Mucosa of rectum (tissue), 2 donors: Measurements from ENCODE around the gene SLC10A2.
"Not testable (repeated sequence)": the region's sequence is repeated elsewhere in the genome, so short reads cannot be mapped to it uniquely, and the experiment has no call there.

Experiments
- H3K27ac ChIP-seq, 2 donors: one replicate each; pipeline ENCODE4 v1.7.0; 2013; ENCODE audit warnings: inconsistent platforms in 2 of 2, low read depth in 2 of 2, low read length in 2 of 2
- H3K27me3 ChIP-seq, 2 donors: one replicate each; pipeline ENCODE4 v1.7.0; 2013; ENCODE audit warnings: low read length in 2 of 2; ENCODE audit not compliant: control insufficient read depth in 2 of 2, insufficient read depth in 2 of 2
- H3K36me3 ChIP-seq, 2 donors: one replicate each; pipeline ENCODE4 v1.7.0; 2013; ENCODE audit warnings: low read length in 2 of 2; ENCODE audit not compliant: control insufficient read depth in 2 of 2, insufficient read depth in 2 of 2
- H3K4me1 ChIP-seq, 2 donors: one replicate each; pipeline ENCODE4 v1.7.0; 2013; ENCODE audit warnings: low read length in 2 of 2, mild to moderate bottlenecking in 1 of 2; ENCODE audit not compliant: control insufficient read depth in 2 of 2, insufficient read depth in 2 of 2
- H3K4me3 ChIP-seq, 2 donors: one replicate each; pipeline ENCODE4 v1.7.0; 2013; ENCODE audit warnings: low read length in 2 of 2
- H3K9ac ChIP-seq, 2 donors: one replicate each; pipeline ENCODE4 v1.7.0; 2013; ENCODE audit warnings: low read length in 2 of 2, low read depth in 1 of 2, mild to moderate bottlenecking in 1 of 2
- H3K9me3 ChIP-seq, 2 donors: one replicate each; pipeline ENCODE4 v1.7.0; 2013; ENCODE audit warnings: low read length in 2 of 2; ENCODE audit not compliant: control insufficient read depth in 2 of 2
- donor health status: healthy.
- donor health status: Normal muscosa, but diverticular disease.

Gene SLC10A2, protein sequence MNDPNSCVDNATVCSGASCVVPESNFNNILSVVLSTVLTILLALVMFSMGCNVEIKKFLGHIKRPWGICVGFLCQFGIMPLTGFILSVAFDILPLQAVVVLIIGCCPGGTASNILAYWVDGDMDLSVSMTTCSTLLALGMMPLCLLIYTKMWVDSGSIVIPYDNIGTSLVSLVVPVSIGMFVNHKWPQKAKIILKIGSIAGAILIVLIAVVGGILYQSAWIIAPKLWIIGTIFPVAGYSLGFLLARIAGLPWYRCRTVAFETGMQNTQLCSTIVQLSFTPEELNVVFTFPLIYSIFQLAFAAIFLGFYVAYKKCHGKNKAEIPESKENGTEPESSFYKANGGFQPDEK

GRCh38 chr13:103066079-103066780 is at the start of gene SLC10A2:
TSS of gene SLC10A2 (minus strand) at chr13:103066417. CDS start at chr13:103066249, 168 bp downstream.
- H3K27me3 ChIP-seq = no peaks in the 10 kb centered on the region
- no peak within 1 kb of the TSS for H3K9ac ChIP-seq
- H3K27ac ChIP-seq = no peak within 1 kb of the TSS
- no peaks in the 10 kb centered on the region for H3K36me3 ChIP-seq
- H3K9me3 ChIP-seq = no peaks in the 10 kb centered on the region
- no peak within 1 kb of the TSS for H3K4me3 ChIP-seq
- H3K4me1 ChIP-seq = peaks cover 0 to 5% of the 10 kb centered on the region in 2 donors

DNA sequence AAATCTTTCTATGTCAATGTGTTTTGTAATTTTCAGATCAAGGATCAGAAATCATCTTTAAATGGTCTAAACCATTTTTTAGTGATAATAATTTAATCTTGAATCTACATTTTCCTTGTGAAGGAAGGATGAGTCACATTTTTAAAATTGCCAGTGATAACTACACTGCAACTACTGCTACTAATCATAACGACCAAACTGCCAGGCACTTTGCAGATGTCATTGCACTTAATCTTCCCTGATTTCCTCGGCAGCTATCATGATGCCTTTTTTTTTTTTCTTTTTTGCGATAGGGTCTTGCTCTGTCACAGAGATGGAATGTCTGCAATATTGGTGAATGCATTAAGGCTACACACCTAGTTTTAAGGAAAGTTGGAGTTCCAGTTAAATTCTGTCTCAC is 41.4 kb upstream of the SLC10A2 start:
- H3K27ac ChIP-seq = no peak overlapping the region
- H3K36me3 ChIP-seq = no peaks in the 10 kb centered on the region
- H3K27me3 ChIP-seq = no peaks in the 10 kb centered on the region
- no peak overlapping the region for H3K9ac ChIP-seq
- no peak overlapping the region for H3K4me3 ChIP-seq
- no peaks in the 10 kb centered on the region for H3K4me1 ChIP-seq
- no peaks in the 10 kb centered on the region for H3K9me3 ChIP-seq

DNA sequence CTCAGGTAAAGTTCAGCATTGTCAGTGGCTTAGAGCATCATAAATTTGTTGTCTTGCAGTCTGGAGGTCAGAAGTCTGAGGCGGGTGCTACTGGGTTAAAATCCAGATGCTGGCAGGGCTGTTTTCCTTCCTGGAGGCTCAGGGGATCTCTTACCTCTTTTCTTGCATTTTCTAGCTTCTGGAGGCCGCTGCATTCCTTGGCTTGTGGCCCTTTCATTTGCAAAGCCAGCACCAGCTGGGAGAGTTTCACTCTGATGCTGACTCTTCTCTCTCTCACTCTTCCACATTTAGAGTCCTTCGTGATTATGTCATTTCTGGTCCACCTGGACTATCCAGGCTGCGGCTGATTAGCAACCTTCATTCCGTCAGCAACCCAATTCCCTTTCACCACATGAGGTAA is 38.1 kb upstream of the SLC10A2 start:
- H3K36me3 ChIP-seq = no peaks in the 10 kb centered on the region
- H3K27me3 ChIP-seq = no peaks in the 10 kb centered on the region
- no peaks in the 10 kb centered on the region for H3K9me3 ChIP-seq
- no peak overlapping the region for H3K27ac ChIP-seq
- H3K4me1 ChIP-seq = no peaks in the 10 kb centered on the region
- H3K4me3 ChIP-seq = no peak overlapping the region
- H3K9ac ChIP-seq = no peak overlapping the region

GRCh38 chr13:103103456-103103855 is 37.2 kb upstream of the SLC10A2 start:
- not testable (repeated sequence) for H3K9ac ChIP-seq, H3K36me3 ChIP-seq, H3K4me1 ChIP-seq, H3K27ac ChIP-seq, H3K27me3 ChIP-seq, H3K4me3 ChIP-seq, H3K9me3 ChIP-seq

- H3K9ac ChIP-seq = no peak overlapping the region
- H3K27me3 ChIP-seq = no peaks in the 10 kb centered on the region
- no peak overlapping the region for H3K27ac ChIP-seq
- no peaks in the 10 kb centered on the region for H3K36me3 ChIP-seq
- H3K4me3 ChIP-seq = no peak overlapping the region
- no peaks in the 10 kb centered on the region for H3K4me1 ChIP-seq
- no peaks in the 10 kb centered on the region for H3K9me3 ChIP-seq
These were observed 36.3 kb upstream of the SLC10A2 start for GRCh38 chr13:103102482-103102881.

DNA sequence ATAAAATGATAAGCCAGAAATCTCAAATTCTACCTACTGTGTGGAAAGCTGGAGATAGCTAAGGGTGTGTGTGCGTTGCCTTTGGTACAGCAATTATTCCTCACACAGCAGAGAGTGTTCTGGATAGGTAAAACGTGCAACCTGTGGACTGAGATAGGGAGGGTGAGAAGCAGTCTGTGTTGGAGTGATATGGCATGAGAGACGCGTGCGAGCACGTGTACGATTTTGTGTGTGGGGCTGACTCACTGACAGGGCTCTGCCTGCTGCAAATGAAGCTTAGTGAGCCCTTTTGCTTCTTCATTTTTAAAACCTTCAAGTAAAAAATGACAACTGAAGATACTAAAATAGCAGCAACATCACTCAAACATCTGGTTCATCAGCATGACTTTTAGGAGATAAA is 35.7 kb upstream of the SLC10A2 start:
- Histone ChIP-seq H3K9me3 (no peaks in the 10 kb centered on the region), H3K4me1 (no peaks in the 10 kb centered on the region), H3K9ac (no peak overlapping the region), H3K36me3 (no peaks in the 10 kb centered on the region), H3K4me3 (no peak overlapping the region), H3K27ac (no peak overlapping the region), H3K27me3 (no peaks in the 10 kb centered on the region)

- no peak overlapping the region for H3K9ac ChIP-seq
- no peaks in the 10 kb centered on the region for H3K4me1 ChIP-seq
- H3K36me3 ChIP-seq = no peaks in the 10 kb centered on the region
- H3K4me3 ChIP-seq = no peak overlapping the region
- H3K27me3 ChIP-seq = no peaks in the 10 kb centered on the region
- no peaks in the 10 kb centered on the region for H3K9me3 ChIP-seq
- H3K27ac ChIP-seq = no peak overlapping the region
These were observed 35.3 kb upstream of the SLC10A2 start for GRCh38 chr13:103101500-103101899.

- Histone ChIP-seq H3K27me3 (no peaks in the 10 kb centered on the region), H3K27ac (no peak overlapping the region), H3K4me1 (no peaks in the 10 kb centered on the region), H3K4me3 (no peak overlapping the region), H3K9me3 (no peaks in the 10 kb centered on the region), H3K9ac (no peak overlapping the region), H3K36me3 (no peaks in the 10 kb centered on the region)
These were observed 34.6 kb upstream of the SLC10A2 start for GRCh38 chr13:103100830-103101229.

DNA sequence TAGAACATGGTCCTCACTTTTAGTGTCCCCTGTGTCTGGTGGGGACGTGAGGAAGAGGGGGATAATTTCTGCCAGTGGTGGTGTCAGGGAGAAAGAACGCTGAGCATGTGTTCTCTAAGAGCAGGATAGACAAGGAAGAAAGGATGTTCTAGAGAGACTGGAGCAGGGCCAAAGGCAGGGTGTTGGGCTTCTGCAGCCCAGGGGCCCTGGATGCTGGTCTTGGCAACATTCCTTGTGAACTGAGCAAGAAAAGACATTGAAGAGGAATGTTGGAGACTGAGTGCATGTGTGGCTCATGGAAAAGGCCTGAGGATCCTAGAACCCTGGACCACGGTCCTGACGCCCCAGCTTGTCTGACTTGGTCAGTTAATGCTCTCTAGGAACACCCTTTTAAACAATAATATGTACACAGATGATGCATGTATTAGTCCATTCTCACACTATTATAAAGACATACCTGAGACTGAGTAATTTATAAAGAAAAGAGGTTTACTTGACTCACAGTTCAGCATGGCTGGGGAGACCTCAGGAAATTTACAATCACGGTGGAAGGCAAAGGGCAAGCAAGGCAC is 33.6 kb upstream of the SLC10A2 start:
- Histone ChIP-seq H3K4me1 (no peaks in the 10 kb centered on the region), H3K27ac (no peak overlapping the region), H3K27me3 (no peaks in the 10 kb centered on the region), H3K4me3 (no peak overlapping the region), H3K36me3 (no peaks in the 10 kb centered on the region), H3K9me3 (no peaks in the 10 kb centered on the region), H3K9ac (no peak overlapping the region)

GRCh38 chr13:103098535-103098934 is 32.3 kb upstream of the SLC10A2 start:
- Histone ChIP-seq H3K9ac (no peak overlapping the region), H3K27ac (no peak overlapping the region), H3K4me1 (no peaks in the 10 kb centered on the region)

More at GRCh38 chr13:103098535-103098934, 32.3 kb upstream of the SLC10A2 start:
- Histone ChIP-seq H3K27me3 (no peaks in the 10 kb centered on the region), H3K4me3 (no peak overlapping the region), H3K36me3 (no peaks in the 10 kb centered on the region), H3K9me3 (no peaks in the 10 kb centered on the region)
